ENCODE results near the gene HTR3B.
A peak's percentile ranks its signal among the peaks of the same experiment; 100 is the strongest.

- no peak for TF ChIP-seq POLR2AphosphoS5 (IDR thresholded peaks at IDR 0.05; ENCODE audit: low read depth, low read length)
- no peak for TF ChIP-seq TAF1 (IDR thresholded peaks at IDR 0.05; ENCODE audit: borderline replicate concordance, insufficient read depth, low read length)
- peak; percentile 49 to 81; a peak in 2 of 4 replicates for TF ChIP-seq REST (IDR thresholded peaks at IDR 0.05; ENCODE audit: insufficient read depth in 1 of 2, low read depth in 2 of 2, low read length in 2 of 2)
- TF ChIP-seq SIN3A (IDR thresholded peaks at IDR 0.05; ENCODE audit: borderline replicate concordance, insufficient read depth, low read length) = no peak
Observed at GRCh38 chr11:113979431-113979830, 74.8 kb downstream of the HTR3B start.
